ENCODE measurements around the gene TTR. TPM values are rescaled to one million over a fixed set of nuclear protein-coding genes. Genes with fewer than 3 reads are reported as not detected.

TTR gene
- total and polyA plus RNA-seq, 2 of the 4 experiments (the other 2 are of a cell fraction), result not detected

DNA sequence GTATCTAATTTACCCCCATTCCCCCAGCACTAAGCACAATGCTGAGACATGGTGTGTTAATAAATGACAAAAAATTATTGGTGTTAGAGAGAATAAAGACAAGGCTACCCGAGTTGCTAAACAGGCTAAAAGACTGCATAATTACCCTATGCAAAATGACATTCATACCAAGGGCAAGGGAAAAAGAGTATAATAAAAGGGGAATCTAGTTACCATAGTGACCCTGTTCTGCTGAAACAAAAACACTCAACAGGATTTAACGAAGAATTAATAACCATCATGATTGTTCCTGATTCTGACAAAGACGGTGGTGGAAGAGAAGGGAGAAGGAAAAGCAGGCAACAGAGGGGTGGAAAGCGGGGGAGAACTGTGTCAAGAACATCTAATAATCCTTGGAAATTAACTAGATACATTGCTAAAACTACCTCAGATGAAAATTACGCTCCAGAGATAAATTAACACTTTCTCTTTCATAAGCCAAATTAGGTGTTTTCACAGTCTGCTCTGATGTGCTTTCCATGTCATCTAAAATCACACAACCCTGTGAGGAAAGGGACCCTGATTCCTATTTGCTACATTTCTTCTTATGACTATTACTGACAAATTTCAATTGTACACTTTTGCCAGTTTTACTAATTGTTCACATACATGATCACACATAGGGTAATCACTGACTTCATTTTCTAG, 25.5 kb downstream of the TTR start:
- Histone ChIP-seq H3K14ac (replicated peaks; ENCODE audit: low read depth, low read length) (no peak overlapping the region), H4K5ac (ENCODE audit: low read depth, low read length) (no peak overlapping the region), H3K9ac (ENCODE audit: low read depth, low read length) (no peak overlapping the region), H3K79me1 (ENCODE audit: low read depth in 1 of 2, low read length in 2 of 2) (no peaks in the 10 kb centered on the region), H3K9me1 (ENCODE audit: insufficient read depth, low read length) (no peaks in the 10 kb centered on the region), H3K4ac (ENCODE audit: low read depth, low read length) (no peak overlapping the region), H4K8ac (ENCODE audit: low read depth in 2 of 2, low read length in 2 of 2) (no peak overlapping the region), H4K91ac (ENCODE audit: insufficient read depth, low read depth, low read length) (no peak overlapping the region), H3K9me3 (ENCODE audit: control insufficient read depth, insufficient read depth, low read length) (no peaks in the 10 kb centered on the region), H4K20me1 (ENCODE audit: insufficient read depth, low read length) (no peaks in the 10 kb centered on the region), H3K18ac (ENCODE audit: low read depth, low read length) (no peak overlapping the region), H3K4me2 (ENCODE audit: low read depth, low read length) (no peak overlapping the region), H2BK120ac (ENCODE audit: low read depth, low read length) (no peak overlapping the region), H3K4me3 (ENCODE audit: insufficient read depth, low read depth, low read length) (no peak overlapping the region), H3K56ac (ENCODE audit: extremely low read depth, insufficient read depth, low read length) (no peak overlapping the region), H2BK15ac (ENCODE audit: low read depth, low read length) (no peak overlapping the region), H2BK20ac (ENCODE audit: low read depth, low read length) (no peak overlapping the region), H2BK5ac (ENCODE audit: low read depth, low read length, poor library complexity, severe bottlenecking) (no peak overlapping the region), H2AK9ac (replicated peaks; ENCODE audit: low read depth, low read length, poor library complexity) (no peak overlapping the region), H2AFZ (replicated peaks; ENCODE audit: low read length, poor library complexity) (no peak overlapping the region), H3K23ac (ENCODE audit: low read depth, low read length) (no peak overlapping the region), H3K27me3 (ENCODE audit: control insufficient read depth, insufficient read depth, low read length) (no peaks in the 10 kb centered on the region), H3K36me3 (ENCODE audit: control insufficient read depth, insufficient read depth, low read length) (no peaks in the 10 kb centered on the region), H2AK5ac (ENCODE audit: low read depth, low read length) (no peak overlapping the region), H3K27ac (ENCODE audit: insufficient read depth, low read length) (no peak overlapping the region), H3K4me1 (ENCODE audit: control insufficient read depth, insufficient read depth, low read length) (no peaks in the 10 kb centered on the region)
- ChIA-PET CTCF (no interaction called here), POLR2A (ENCODE audit: unreplicated experiment) (no interaction called here)
- no peak for ATAC-seq (ENCODE audit: low read depth)
- BruUV-seq (replicated peaks), result no TSS peak
- dilution Hi-C loops (cut with HindIII; ENCODE audit: low sequenced_read_pairs, unreplicated experiment), result no loop called here
- no peak for TF ChIP-seq NFE2L2 (IDR thresholded peaks at IDR 0.05; ENCODE audit: low read depth, low read length)
- TF ChIP-seq BHLHE40 (IDR thresholded peaks at IDR 0.05; ENCODE audit: low read depth, low read length), result no peak
- no peak for TF ChIP-seq MAZ (IDR thresholded peaks at IDR 0.05; ENCODE audit: borderline replicate concordance, low read depth, low read length)
- TF ChIP-seq CHD1 (IDR thresholded peaks at IDR 0.05; ENCODE audit: low read depth, low read length), result no peak
- TF ChIP-seq SMC3 (IDR thresholded peaks at IDR 0.05; ENCODE audit: low read depth, low read length), result no peak
- no peak for TF ChIP-seq MAFK (IDR thresholded peaks at IDR 0.05; ENCODE audit: low read depth, low read length)
- TF ChIP-seq RCOR1 (IDR thresholded peaks at IDR 0.05; ENCODE audit: insufficient replicate concordance, low read length), result no peak
- no peak for TF ChIP-seq RFX5 (IDR thresholded peaks at IDR 0.05; ENCODE audit: low read depth, low read length)
- no peak for TF ChIP-seq RAD21 (IDR thresholded peaks at IDR 0.05; ENCODE audit: low read length)
- TF ChIP-seq, protein P1, sequence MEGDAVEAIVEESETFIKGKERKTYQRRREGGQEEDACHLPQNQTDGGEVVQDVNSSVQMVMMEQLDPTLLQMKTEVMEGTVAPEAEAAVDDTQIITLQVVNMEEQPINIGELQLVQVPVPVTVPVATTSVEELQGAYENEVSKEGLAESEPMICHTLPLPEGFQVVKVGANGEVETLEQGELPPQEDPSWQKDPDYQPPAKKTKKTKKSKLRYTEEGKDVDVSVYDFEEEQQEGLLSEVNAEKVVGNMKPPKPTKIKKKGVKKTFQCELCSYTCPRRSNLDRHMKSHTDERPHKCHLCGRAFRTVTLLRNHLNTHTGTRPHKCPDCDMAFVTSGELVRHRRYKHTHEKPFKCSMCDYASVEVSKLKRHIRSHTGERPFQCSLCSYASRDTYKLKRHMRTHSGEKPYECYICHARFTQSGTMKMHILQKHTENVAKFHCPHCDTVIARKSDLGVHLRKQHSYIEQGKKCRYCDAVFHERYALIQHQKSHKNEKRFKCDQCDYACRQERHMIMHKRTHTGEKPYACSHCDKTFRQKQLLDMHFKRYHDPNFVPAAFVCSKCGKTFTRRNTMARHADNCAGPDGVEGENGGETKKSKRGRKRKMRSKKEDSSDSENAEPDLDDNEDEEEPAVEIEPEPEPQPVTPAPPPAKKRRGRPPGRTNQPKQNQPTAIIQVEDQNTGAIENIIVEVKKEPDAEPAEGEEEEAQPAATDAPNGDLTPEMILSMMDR (conservative IDR thresholded peaks at IDR 0.05; ENCODE audit: low read depth, low read length), result no peak
- TF ChIP-seq, protein P2, sequence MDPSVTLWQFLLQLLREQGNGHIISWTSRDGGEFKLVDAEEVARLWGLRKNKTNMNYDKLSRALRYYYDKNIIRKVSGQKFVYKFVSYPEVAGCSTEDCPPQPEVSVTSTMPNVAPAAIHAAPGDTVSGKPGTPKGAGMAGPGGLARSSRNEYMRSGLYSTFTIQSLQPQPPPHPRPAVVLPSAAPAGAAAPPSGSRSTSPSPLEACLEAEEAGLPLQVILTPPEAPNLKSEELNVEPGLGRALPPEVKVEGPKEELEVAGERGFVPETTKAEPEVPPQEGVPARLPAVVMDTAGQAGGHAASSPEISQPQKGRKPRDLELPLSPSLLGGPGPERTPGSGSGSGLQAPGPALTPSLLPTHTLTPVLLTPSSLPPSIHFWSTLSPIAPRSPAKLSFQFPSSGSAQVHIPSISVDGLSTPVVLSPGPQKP (IDR thresholded peaks at IDR 0.05; ENCODE audit: borderline replicate concordance, low read depth, low read length), result no peak
- no peak for TF ChIP-seq CEBPB (IDR thresholded peaks at IDR 0.05; ENCODE audit: low read depth, low read length)
- no peak for TF ChIP-seq POLR2A (IDR thresholded peaks at IDR 0.05; ENCODE audit: low read depth, low read length)
- no peak for TF ChIP-seq MXI1 (IDR thresholded peaks at IDR 0.05; ENCODE audit: borderline replicate concordance, low read depth, low read length)
- TF ChIP-seq USF2 (IDR thresholded peaks at IDR 0.05; ENCODE audit: low read depth, low read length), result no peak
- WGBS, 2 experiments (ENCODE audit: extremely low coverage in 2 of 2, insufficient read length in 1 of 2), result no CpG with 5 or more reads among the region's 5 CpGs
- in situ Hi-C loops (cut with MboI; ENCODE audit: low sequenced_read_pairs), result no loop called here
- DNase-seq, result no peak
- intact Hi-C loops (cut with micrococcal nuclease), result no loop called here
